CD14-positive monocyte (primary cell): ENCODE results near the gene SPINK14. TPM values are rescaled to one million over a fixed set of nuclear protein-coding genes. Genes with fewer than 3 reads are reported as not detected.
A peak's percentile ranks its signal among the peaks of the same experiment; 100 is the strongest.

Experiments used
- DNase-seq, 3 donors: peaks; one replicate each; pipeline ENCODE4 v3.0.0-alpha.2; 2011 to 2022
- H2AFZ ChIP-seq: 2 replicates; pipeline ENCODE4 v1.6.0; 2012; ENCODE audit warnings: mild to moderate bottlenecking, low read depth, low read length, inconsistent platforms; ENCODE audit not compliant: insufficient read depth, poor library complexity, severe bottlenecking
- H3K27ac ChIP-seq, 2 donors: 1 replicate in 1 of 2; 2 replicates in 1 of 2; pipeline ENCODE4 v1.5.1; 2012 to 2013; ENCODE audit warnings: low read length in 2 of 2, control low read depth in 1 of 2, inconsistent platforms in 1 of 2, low read depth in 1 of 2, mild to moderate bottlenecking in 1 of 2
- H3K27me3 ChIP-seq, 2 donors: one replicate each; pipeline versions ENCODE4 v1.6.0 to v1.6.1; 2011 to 2013; ENCODE audit warnings: low read length in 2 of 2; ENCODE audit not compliant: control insufficient read depth in 2 of 2, insufficient read depth in 2 of 2
- H3K36me3 ChIP-seq, 2 donors: replicated peaks in 1 of 2; 1 replicate in 1 of 2; 2 replicates in 1 of 2; pipeline versions ENCODE4 v1.5.1 to v1.6.1; 2012 to 2013; ENCODE audit warnings: low read length in 2 of 2, control low read depth in 1 of 2, inconsistent platforms in 1 of 2, mild to moderate bottlenecking in 1 of 2; ENCODE audit not compliant: insufficient read depth in 2 of 2, control insufficient read depth in 1 of 2
- H3K4me1 ChIP-seq, 2 donors: 1 replicate in 1 of 2; 2 replicates in 1 of 2; pipeline versions ENCODE4 v1.5.1 to v1.6.1; 2012 to 2013; ENCODE audit warnings: low read length in 2 of 2, control low read depth in 1 of 2, inconsistent platforms in 1 of 2, mild to moderate bottlenecking in 1 of 2, moderate library complexity in 1 of 2; ENCODE audit not compliant: insufficient read depth in 2 of 2, control insufficient read depth in 1 of 2
- H3K4me2 ChIP-seq: replicated peaks from 2 replicates; pipeline ENCODE3; 2012; ENCODE audit warnings: low read length, moderate library complexity, mild to moderate bottlenecking; ENCODE audit not compliant: poor library complexity, severe bottlenecking; ENCODE audit errors: extremely low read depth
- H3K4me3 ChIP-seq, 3 experiments: fragments of 200-600 bp in 1 of 3; sonication (generic) in 1 of 3; replicated peaks in 1 of 3; 1 replicate in 2 of 3; 2 replicates in 1 of 3; pipeline ENCODE4 v1.5.1; 2011 to 2013; ENCODE audit warnings: low read length in 3 of 3, mild to moderate bottlenecking in 3 of 3, control low read depth in 2 of 3, low read depth in 2 of 3, inconsistent platforms in 1 of 3, moderate library complexity in 1 of 3
- H3K79me2 ChIP-seq: 2 replicates; pipeline ENCODE4 v1.6.0; 2012; ENCODE audit warnings: mild to moderate bottlenecking, control low read depth, inconsistent platforms, low read length, moderate library complexity; ENCODE audit not compliant: insufficient read depth
- H3K9ac ChIP-seq: 2 replicates; pipeline ENCODE4 v1.6.0; 2017; ENCODE audit warnings: low read length, mild to moderate bottlenecking; ENCODE audit not compliant: insufficient read depth, poor library complexity, severe bottlenecking
- H3K9me3 ChIP-seq, 2 donors: replicated peaks in 1 of 2; 1 replicate in 1 of 2; 2 replicates in 1 of 2; pipeline versions ENCODE4 v1.5.1 to v1.6.1; 2012 to 2013; ENCODE audit warnings: low read length in 2 of 2, control low read depth in 1 of 2; ENCODE audit not compliant: control insufficient read depth in 1 of 2, insufficient read depth in 1 of 2
- H4K20me1 ChIP-seq: 2 replicates; pipeline ENCODE4 v1.6.0; 2012; ENCODE audit warnings: mild to moderate bottlenecking, low read length, control low read depth, moderate library complexity; ENCODE audit not compliant: insufficient read depth
- H3K27ac Mint-ChIP-seq, 7 donors: one replicate each; pipeline ENCODE4 v1.8.0; 2020; ENCODE audit warnings: mild to moderate bottlenecking in 7 of 7, mixed read lengths in 7 of 7, moderate library complexity in 6 of 7, inconsistent platforms in 2 of 7
- H3K27me3 Mint-ChIP-seq, 3 donors: one replicate each; pipeline ENCODE4 v1.8.0; 2021 to 2022; ENCODE audit warnings: low read depth in 3 of 3, mild to moderate bottlenecking in 3 of 3, mixed read lengths in 3 of 3, moderate library complexity in 3 of 3, inconsistent platforms in 1 of 3
- H3K36me3 Mint-ChIP-seq, 2 donors: one replicate each; pipeline ENCODE4 v1.8.0; 2020; ENCODE audit warnings: mixed read lengths in 2 of 2, inconsistent platforms in 1 of 2, mild to moderate bottlenecking in 1 of 2
- H3K4me1 Mint-ChIP-seq: one replicate; pipeline ENCODE4 v1.8.0; 2020; ENCODE audit warnings: mild to moderate bottlenecking, mixed read lengths
- H3K4me3 Mint-ChIP-seq, 2 donors: one replicate each; pipeline ENCODE4 v1.8.0; 2020; ENCODE audit warnings: mild to moderate bottlenecking in 2 of 2, mixed read lengths in 2 of 2, moderate library complexity in 1 of 2
- H3K9me3 Mint-ChIP-seq, 7 donors: one replicate each; pipeline ENCODE4 v1.8.0; 2020 to 2022; ENCODE audit warnings: mixed read lengths in 7 of 7, mild to moderate bottlenecking in 6 of 7, moderate library complexity in 6 of 7, inconsistent platforms in 2 of 7
- WGBS: methylation state at CpG from one replicate; pipeline ENCODE4 v1.1.5; 2013; ENCODE audit warnings: missing lambda C conversion rate; ENCODE audit not compliant: insufficient coverage; 5-methylcytosine and 5-hydroxymethylcytosine counted together
- intact Hi-C, 2 donors: fragments of 100-400 bp; cut with micrococcal nuclease; formaldehyde crosslinking; loops; one replicate each; pipeline versions ENCODE4 v1.15.0 to v1.15.1; 2023
- polyA plus RNA-seq, 3 donors: library from polyadenylated mRNA; depleted of rRNA in 1 of 3; unstranded in 2 of 3; stranded (reverse) in 1 of 3; fragments of 300-500 nt in 2 of 3; fragments of >200 nt in 1 of 3; fragmentation: Illumina TruSeq in 2 of 3; gene quantifications; 1 replicate in 2 of 3; 2 replicates in 1 of 3; pipeline ENCODE4 v1.2.3, GENCODE V29; 2012 to 2021
- TF ChIP-seq, protein P1 (sequence below): fragments of 200-600 bp; IDR thresholded peaks from one replicate; pipeline ENCODE4 v1.8.0; 2022; ENCODE audit warnings: antibody characterized with exemption, mild to moderate bottlenecking

Gene SPINK14
- polyA plus RNA-seq, 3 donors, result not detected

DNA sequence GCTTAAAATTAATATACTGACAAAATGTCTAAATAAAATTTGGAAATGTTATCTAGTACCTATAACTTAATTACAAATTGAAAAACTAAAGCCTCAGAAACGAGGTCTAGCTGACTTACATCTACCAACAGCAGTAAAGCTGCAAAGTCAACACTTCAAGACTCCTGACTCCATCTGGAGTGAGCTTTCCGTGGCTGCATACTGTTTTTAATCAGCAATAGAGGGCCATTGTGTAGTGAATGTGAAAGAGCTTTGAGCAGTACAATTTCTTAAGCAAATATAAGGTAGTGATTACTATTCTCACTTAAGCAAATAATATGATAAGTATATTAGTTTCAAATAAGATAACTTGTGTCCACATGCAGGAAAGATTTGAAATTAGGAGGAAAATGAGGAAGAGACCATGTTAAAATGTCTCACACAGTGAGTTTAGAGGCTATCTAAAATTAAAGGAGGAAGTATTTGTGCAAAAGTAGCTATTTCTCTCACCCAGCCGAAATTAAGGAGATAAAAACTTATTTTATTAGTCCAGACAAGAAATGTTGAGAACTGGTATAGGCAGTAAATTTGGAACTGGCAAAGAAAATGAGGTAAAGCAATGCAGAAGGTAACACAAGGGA lies 40.9 kb downstream of the SPINK14 start:
- TF ChIP-seq, protein P1, sequence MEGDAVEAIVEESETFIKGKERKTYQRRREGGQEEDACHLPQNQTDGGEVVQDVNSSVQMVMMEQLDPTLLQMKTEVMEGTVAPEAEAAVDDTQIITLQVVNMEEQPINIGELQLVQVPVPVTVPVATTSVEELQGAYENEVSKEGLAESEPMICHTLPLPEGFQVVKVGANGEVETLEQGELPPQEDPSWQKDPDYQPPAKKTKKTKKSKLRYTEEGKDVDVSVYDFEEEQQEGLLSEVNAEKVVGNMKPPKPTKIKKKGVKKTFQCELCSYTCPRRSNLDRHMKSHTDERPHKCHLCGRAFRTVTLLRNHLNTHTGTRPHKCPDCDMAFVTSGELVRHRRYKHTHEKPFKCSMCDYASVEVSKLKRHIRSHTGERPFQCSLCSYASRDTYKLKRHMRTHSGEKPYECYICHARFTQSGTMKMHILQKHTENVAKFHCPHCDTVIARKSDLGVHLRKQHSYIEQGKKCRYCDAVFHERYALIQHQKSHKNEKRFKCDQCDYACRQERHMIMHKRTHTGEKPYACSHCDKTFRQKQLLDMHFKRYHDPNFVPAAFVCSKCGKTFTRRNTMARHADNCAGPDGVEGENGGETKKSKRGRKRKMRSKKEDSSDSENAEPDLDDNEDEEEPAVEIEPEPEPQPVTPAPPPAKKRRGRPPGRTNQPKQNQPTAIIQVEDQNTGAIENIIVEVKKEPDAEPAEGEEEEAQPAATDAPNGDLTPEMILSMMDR, result no peak
- H3K4me1 Mint-ChIP-seq, result peaks cover 22% of the 10 kb centered on the region
- no peaks in the 10 kb centered on the region for H3K36me3 ChIP-seq
- peak overlapping the region in 1 of 7 donors; percentile 73 for H3K27ac Mint-ChIP-seq
- peaks cover 0 to 5% (median 2%) of the 10 kb centered on the region in 3 donors for H3K27me3 Mint-ChIP-seq
- no peaks in the 10 kb centered on the region for H3K36me3 Mint-ChIP-seq
- DNase-seq, result no peak
- H3K79me2 ChIP-seq, result no peaks in the 10 kb centered on the region
- H3K4me3 ChIP-seq, result no peak overlapping the region
- peaks cover 19 to 25% of the 10 kb centered on the region in 2 donors for H3K4me1 ChIP-seq
- H3K27ac ChIP-seq, result no peak overlapping the region
- no CpG with 5 or more reads among the region's 3 CpGs for WGBS
- no peaks in the 10 kb centered on the region for H4K20me1 ChIP-seq
- no peak overlapping the region for H3K9ac ChIP-seq
- H3K9me3 ChIP-seq, result no peaks in the 10 kb centered on the region
- no peak overlapping the region for H3K4me3 Mint-ChIP-seq
- H3K27me3 ChIP-seq, result no peaks in the 10 kb centered on the region
- no peaks in the 10 kb centered on the region for H3K9me3 Mint-ChIP-seq
- intact Hi-C loops, result no loop called here
- no peak overlapping the region for H2AFZ ChIP-seq
- H3K4me2 ChIP-seq, result no peak overlapping the region

DNA sequence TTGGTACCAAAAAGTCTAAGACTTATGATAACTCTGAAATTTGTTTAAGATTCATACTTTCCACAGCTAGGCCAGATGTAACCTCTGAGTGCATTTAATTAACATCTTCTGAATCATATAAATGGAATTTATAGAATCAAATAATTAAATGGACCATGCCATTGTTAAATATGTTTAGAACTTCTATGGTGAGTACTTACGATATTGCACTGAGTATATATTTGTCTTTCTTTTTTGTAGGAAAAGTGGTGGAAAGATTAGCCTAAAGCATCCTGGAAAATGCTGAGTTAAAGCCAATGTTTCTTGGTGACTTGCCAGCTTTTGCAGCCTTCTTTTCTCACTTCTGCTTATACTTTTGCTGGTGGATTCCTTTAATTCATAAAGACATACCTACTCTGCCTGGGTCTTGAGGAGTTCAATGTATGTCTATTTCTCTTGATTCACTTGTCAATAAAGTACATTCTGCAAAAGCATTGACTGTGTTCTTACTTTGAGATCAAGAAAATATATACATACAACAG lies 46.4 kb downstream of the SPINK14 start:
- Histone ChIP-seq H3K9me3 (no peaks in the 10 kb centered on the region), H3K27me3 (no peaks in the 10 kb centered on the region), H2AFZ (no peak overlapping the region), H3K79me2 (no peaks in the 10 kb centered on the region), H3K9ac (no peak overlapping the region), H3K27ac (no peak overlapping the region), H3K4me1 (peaks cover 0 to under 1% of the 10 kb centered on the region in 2 donors), H3K4me3 (no peak overlapping the region), H3K36me3 (no peaks in the 10 kb centered on the region), H4K20me1 (no peaks in the 10 kb centered on the region), H3K4me2 (no peak overlapping the region)
- no peaks in the 10 kb centered on the region for H3K36me3 Mint-ChIP-seq
- H3K27me3 Mint-ChIP-seq, result peaks cover 0 to 3% (median 3%) of the 10 kb centered on the region in 3 donors
- intact Hi-C loops, result no loop called here
- TF ChIP-seq, protein P1, result no peak
- WGBS, result no CpG with 5 or more reads among the region's 1 CpG
- no peak for DNase-seq
- H3K4me3 Mint-ChIP-seq, result no peak overlapping the region
- H3K27ac Mint-ChIP-seq, result no peak overlapping the region
- H3K9me3 Mint-ChIP-seq, result peaks cover 0 to 3% (median 2%) of the 10 kb centered on the region in 7 donors
- H3K4me1 Mint-ChIP-seq, result peaks cover 4% of the 10 kb centered on the region
